Skeletal muscle cell (primary cell): ENCODE measurements around the gene CCNT1.
A peak's percentile ranks its signal among the peaks of the same experiment; 100 is the strongest.
"Not testable (repeated sequence)": the region's sequence is repeated elsewhere in the genome, so short reads cannot be mapped to it uniquely, and the experiment has no call there.

Experiments used
- DNase-seq: peaks from one replicate; pipeline ENCODE4 v3.0.0-alpha.2; 2010; ENCODE audit warnings: low read depth
- H3K4me3 ChIP-seq: 2 replicates; pipeline ENCODE4 v1.5.1; 2011; ENCODE audit warnings: low read depth, mild to moderate bottlenecking, control low read depth, low read length, moderate library complexity

The CCNT1 gene

DNA sequence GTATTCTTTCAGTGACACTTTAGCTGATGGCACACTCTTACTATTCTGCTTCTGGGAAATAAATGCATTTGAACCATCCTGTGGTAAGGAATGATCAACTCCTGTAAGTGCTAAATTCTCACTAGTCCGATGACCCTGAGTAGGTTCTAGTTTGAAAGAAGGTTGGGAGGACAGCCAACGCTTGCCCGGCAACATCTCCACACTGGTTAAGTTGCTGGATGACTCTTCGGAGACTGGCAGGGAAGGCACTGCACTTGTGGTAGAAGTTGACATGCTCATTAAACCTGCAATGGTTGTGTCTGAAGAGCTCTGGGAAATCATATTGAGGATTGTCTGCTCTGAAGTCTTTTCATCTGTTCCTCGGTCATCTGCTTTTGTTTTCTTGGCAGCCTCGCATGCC, 22.5 kb downstream of the CCNT1 start:
- DNase-seq: no peak
- H3K4me3 ChIP-seq: no peak overlapping the region

DNA sequence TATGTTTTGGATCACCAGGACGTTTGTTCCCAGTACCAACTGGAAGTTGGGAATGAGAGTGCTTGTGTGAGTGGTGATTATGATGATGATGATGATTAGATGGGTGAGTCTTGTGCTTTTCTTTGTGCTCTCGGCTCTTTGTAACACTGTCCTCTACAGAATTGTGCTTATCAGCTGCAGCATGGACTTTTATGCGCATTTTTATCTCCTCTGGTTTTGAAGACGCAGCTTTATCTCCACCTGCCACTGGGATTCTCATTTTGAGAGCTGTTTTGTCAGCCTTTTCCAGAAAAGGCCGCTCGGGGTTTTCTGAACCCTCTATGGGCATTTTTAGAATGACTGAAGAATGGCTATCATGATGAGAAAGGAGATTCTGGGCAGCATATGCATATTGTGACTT, 22.9 kb downstream of the CCNT1 start:
- no peak overlapping the region for H3K4me3 ChIP-seq
- DNase-seq: no peak

DNA sequence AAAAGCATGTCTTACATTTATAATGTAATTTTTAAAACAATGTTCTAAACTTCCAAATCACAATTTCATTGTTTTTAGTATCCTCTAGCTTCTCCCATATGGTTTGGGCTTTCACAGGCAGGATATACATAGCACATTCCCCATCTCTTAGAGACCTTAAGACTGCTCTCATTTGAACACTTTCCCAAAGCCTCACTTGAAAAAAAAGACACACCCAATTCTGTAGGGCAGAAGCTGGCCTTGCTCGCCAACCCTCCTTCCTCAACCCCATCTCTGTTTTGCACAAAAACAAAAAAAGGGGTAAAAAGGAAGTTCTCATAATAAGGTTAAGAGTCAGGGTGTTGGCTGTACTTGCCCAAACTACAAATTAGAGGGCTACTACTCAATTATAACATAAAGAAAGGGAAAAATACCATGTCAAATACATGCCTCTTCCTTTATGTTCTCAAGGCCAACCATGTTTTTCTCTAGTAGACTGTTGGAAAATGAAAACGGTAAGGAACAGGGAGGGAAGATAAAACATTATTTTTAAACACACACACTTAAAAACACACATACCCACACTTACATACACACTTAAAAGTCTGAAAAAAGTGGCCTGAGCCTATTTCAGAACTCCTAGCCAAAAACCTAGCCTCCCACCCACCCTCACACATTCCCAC, 24.6 kb downstream of the CCNT1 start:
- no peak overlapping the region for H3K4me3 ChIP-seq
- DNase-seq: no peak

DNA sequence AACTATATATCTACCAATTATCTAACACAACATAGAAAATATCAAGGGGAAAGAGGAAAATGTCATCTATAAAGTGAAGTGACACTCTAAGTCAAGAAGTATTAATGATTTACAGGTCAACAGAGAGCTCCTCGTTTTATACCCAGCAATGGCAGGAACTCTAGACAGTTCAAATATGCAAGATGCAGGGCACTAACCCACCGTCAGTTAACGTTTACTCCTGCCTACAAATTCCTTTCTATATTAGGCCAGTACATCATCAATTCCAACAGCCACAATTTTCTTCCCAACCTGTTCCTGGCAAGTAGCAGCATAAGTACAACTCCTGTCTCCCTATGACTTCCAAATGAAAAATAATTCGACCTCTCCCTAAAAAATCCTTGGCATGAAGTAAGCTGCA, 25.5 kb downstream of the CCNT1 start:
- no peak overlapping the region for H3K4me3 ChIP-seq
- DNase-seq: no peak

DNA sequence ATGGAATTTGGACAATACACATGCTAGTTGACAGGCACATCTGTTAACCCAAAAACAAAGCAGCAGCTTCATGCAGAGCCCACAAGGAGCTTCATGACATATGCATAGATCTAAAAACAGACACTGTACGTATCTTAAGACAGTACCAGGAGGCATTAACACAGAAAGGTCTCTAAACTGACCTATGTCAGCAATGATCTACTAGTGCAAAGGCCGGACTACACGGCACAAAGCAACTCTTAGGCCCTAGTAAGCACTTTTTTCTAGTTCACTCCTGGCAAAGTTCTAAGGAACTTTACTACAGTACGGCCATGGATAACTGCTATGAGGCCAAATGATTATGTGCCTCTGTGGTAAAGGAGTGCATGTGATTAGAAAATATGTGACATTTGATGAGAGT, 26.1 kb downstream of the CCNT1 start:
- no peak overlapping the region for H3K4me3 ChIP-seq
- no peak for DNase-seq

DNA sequence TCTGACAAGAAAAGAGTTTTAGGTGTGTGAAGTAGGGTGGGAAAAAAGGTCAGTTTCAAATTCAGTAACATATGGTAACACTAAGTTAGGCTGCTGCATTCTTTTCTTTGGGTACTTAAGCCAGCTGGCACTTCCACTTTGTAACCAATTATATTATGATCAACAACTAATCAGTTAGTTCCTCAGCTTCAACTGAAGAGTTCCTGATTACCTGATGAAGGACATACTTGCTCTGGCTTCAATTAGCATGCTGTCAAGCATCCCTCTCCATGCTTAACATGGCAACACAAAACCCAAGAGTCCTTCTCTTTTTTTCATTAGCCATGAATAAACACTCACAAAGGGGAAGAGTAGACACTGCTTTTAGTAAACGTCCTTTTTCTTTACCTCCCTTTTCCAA, 27.7 kb downstream of the CCNT1 start:
- DNase-seq: no peak

DNA sequence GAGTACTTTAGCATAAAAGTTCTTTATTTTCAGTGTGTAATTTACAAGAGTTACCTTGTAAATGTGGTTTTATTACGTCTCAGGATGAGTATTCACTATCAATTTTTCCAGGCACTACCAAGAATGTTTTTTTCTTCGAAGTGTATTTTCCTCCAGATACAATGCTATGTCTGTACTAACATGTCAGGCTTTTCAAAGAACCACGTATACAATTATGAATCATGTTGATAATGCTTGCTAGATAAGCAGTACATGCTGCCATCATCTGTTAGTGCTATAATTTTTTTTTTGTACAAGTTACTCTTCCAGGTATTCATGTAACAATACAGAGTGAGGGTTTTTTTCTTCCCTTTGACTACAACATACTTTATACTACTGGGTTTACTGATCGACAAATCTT, 28.9 kb downstream of the CCNT1 start:
- H3K4me3 ChIP-seq: no peak overlapping the region
- no peak for DNase-seq

More for the DNA sequence above, 27.7 kb downstream of the CCNT1 start:
- no peak overlapping the region for H3K4me3 ChIP-seq

DNA sequence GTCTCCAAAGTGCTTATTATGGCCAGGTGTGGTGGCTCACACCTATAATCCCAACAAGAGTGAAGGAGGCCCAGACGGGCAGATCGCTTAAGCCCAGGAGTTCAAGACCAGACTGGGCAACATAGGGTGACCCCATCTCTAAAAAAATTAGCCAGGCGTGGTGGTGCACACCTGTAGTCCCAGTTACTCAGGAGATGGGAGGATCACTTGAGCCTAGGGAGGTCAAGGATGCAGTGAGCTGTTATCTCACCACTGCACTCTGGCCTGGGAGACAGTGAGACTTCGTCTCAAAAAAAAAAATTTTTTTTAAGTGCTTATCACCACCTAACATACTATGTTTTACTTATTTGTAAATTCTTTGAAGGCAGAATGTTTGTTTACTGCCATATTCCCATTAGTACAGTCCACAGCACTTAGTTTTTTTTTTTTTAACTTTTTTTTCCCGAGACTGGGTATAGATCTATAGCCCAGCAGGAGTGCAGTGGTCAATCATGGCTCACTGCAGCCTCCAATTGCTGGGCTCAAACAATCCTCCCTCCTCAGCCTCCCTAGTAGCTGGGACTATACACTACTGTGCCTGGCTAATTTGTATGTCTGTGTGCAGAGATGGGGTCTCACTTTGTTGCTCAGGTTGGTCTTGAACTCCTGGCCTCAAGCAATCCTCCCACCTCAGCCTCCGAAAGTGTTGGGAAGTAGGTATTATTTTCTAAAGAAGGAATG, 29.7 kb downstream of the CCNT1 start:
- no peak for DNase-seq
- no peak overlapping the region for H3K4me3 ChIP-seq

DNA sequence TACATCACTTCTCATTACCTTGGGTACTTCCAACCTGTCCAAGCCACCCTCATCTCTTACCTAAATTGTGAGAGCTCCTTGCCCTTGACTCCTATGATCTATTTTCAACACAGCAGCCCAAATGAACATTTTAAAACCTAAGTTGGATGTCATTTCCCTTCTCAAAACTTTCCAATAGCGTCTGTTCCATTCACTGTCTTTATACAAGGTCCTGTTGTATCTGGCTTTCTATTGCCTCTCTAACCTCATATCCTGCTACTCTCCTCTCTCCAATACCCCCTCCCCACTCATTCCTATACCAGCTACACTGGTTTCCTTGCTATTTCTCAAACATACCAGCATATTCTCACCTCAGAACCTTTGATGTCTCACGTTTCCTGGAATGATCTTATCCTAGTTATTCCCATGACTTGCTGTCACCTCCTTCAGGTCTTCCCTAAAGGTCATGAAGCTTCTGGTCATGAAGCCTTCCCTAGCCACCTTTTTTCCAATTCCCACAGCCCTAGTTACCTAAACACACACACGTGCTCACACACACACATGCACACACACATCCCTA, 30.4 kb downstream of the CCNT1 start:
- no peak for DNase-seq
- no peak overlapping the region for H3K4me3 ChIP-seq

DNA sequence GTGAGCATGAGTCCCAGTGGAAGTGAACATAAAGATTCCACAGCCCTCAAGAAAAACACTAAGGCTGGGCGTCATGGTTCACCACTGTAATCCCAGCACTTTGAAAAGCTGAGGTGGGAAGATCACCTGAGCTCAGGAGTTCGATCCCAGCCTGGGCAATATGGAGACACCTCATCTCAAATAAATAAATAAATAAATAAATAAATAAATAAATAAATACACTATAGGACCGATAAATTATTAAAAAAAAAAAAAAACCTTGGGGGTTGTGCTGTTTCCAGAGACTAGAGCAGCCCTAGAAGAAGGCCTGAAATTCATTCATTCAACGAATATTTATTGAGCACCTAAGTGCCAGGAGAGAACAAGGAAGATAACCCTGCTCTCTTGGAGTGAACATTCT, 33.0 kb downstream of the CCNT1 start:
- no peak for DNase-seq
- H3K4me3 ChIP-seq: no peak overlapping the region

DNA sequence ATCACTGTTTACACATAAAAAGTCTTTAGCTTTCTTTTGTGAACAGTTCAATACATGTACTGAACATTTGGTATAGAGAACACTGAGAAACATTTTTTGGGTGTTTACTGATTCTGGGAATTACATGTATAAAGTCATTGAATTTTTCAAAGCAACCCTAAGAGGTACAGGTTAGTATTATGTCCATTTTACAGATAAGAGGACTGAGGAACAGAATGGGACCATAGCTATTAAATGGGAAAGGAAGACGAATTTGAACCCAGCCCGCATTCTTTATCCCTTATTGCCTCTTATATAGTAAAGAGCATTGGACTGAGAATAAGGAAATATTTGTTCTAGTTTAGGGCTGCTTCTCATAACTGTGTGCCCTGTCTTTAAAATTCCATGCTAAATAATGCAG, 33.6 kb downstream of the CCNT1 start:
- H3K4me3 ChIP-seq: peak overlapping the region; percentile 85
- no peak for DNase-seq

DNA sequence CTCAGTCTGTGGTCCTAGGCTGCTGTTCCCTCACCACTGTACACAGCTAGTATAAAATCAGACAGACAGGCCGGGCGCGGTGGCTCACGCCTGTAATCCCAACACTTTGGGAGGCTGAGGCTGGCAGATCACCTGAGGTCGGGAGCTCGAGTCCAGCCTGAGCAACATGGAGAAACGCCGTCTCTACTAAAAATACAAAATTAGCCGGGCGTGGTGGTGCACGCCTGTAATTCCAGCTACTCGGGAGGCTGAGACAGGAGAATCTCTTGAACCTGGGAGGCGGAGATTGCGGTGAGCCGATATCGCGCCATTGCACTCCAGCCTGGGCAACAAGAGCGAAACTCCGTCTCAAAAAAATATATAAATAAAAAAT, 34.0 kb downstream of the CCNT1 start:
- DNase-seq: not testable (repeated sequence)
- peak overlapping the region; percentile 85 for H3K4me3 ChIP-seq

DNA sequence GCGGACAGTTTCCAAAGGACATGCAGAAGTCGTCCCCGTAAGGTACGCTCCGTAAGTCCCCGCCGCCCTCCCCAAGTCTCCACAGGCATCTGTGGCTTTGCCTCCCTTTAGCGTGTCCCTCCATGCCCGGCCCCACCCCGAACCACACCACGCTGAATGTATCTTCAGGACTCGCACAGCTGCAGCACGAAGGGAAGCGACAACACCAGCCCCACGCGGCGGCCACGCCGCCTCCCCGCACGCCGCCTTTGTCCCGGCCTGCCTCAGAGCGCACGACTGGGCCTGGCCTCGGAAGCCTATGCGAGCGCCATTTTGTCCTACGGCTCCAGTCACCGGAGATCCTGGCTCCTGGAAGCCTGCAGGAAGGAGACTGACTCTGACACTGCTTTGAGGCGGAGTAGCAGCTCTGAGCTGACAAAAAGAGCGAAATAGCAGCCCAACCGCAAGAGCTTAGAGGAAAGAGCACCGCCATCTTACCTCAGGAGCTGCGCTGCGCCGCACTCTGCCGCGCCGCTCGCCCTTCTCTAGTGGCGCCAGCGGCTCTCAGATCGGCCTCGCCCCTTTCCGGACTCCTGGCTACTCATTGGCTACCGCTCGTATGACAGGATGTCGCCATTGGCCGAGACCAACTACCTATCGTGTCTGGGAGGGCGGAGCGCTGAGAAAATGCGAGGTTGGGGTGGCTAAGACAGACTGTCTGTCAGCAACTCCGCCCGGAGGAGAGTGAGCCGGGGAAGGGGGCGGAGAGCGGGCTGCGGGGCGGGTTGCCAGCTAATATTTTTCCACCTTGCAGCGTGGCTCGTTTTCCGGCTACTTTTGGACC, 34.6 kb downstream of the CCNT1 start, which contains the start of gene KANSL2:
TSS of gene KANSL2 (minus strand) at position 529 of the 823 bp plus-strand sequence. CDS start 606 bp downstream, outside the sequence.
- peak within 1 kb of the TSS; percentile 85 for H3K4me3 ChIP-seq
- peak; percentile 95 for DNase-seq

DNA sequence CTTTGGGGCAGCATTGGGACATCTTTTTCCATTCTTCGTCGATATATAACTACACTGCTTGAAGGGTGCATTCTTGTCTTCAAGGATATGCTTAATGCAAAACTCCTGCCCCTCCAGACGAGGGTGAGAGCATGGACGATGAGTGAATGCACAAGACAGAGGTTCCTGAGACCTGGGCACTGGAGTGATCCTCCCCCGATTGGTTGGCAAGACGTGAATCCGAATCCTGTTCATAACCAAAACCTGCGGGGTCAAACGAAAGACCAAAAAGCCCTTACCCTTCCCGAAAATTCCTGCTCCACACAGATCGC, 35.2 kb downstream of the CCNT1 start:
- H3K4me3 ChIP-seq: peak overlapping the region; percentile 85
- DNase-seq: no peak

DNA sequence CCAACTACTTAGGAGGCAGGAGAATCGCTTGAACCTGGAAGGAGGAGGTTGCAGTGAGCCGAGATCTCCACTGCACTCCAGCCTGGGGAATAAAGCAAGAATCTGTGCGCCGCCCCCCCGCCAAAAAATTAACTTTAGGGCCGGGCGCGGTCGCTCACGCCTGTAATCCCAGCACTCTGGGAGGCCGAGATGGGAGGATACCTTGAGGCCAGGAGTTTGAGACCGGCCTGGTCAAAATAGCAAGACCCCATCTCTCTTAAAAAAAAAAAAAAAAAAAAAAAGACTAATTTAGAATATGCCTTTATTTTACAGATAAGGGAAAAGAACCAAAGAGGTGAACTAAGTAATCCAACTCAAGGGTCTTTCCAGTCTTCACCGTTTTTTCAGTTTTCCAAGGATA, 35.6 kb downstream of the CCNT1 start:
- no peak for DNase-seq
- H3K4me3 ChIP-seq: peak overlapping the region; percentile 85

DNA sequence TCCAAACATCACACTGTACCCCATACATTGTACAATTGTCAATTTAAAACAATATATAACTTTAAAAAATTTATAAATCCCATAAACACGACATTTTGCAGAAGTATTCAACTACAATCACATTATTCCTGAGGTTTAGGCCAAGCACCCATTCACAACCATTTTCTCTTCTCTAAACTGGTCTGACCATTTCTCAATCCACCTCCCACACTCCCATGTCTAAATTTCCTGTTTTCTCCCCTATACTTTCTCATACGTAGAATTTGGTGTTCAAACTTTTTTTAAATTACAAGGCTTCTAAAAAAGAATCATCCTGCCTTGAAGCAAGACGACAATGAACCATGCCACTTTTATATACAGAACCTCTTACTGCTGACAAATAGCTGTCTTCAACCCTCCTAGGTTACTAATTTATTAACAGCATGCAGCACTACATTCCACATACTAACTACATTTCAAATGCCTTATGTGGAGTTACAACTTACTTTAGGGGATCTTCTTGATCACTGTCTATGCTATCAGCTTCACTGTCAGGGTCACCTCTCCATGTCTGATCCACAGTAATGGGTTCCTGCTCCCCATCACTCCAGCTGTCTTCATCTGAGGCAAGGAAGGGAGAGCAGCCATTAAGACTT, 37.8 kb downstream of the CCNT1 start:
- H3K4me3 ChIP-seq: no peak overlapping the region
- DNase-seq: no peak

DNA sequence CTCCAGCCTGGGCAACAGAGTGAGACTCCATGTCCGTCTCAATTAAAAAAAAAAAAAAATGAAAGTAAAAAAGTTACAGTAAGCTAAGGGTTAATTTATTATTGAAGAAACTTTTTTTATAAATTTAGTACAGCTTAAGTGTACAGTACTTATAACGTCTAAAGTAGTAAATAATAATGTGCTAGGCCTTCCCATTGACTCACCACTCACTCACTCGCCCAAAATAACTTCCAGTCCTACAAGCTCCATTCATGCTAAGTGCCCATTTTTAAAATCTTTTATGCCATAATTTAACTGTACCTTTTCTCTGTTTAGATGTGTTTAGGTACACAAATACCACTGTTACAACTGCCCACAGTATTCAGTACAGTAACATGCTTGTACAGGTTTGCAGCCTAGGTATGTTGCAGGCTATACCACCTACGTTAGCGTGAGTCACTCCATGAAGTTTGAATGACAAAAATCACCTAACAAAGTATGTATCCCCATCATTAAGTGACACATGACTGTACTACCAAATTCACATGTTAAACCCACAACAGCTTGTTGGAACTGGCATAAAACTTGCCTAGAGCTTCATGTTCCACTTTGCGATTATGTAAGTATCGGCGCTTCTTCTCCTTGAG, 45.2 kb downstream of the CCNT1 start:
- H3K4me3 ChIP-seq: no peak overlapping the region
- no peak for DNase-seq

DNA sequence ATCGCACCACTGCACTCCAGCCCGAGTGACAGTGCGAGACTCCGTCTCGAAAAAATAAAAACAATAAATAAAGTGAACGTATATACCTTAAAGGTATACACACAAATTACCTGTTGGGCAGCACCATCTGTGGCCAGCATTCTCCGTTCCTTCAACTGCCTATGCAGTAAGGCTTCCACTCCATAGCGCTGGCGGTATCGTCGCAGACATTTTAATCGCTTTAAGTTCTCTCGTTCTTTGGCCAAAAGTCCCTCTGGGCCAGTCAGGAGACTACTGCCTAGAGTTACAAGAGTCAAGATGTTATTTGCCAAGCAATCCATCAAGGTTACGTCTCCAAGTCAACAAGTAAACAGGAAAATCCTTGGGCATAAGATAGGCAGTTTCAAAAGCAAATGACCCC, 47.5 kb downstream of the CCNT1 start:
- DNase-seq: no peak

DNA sequence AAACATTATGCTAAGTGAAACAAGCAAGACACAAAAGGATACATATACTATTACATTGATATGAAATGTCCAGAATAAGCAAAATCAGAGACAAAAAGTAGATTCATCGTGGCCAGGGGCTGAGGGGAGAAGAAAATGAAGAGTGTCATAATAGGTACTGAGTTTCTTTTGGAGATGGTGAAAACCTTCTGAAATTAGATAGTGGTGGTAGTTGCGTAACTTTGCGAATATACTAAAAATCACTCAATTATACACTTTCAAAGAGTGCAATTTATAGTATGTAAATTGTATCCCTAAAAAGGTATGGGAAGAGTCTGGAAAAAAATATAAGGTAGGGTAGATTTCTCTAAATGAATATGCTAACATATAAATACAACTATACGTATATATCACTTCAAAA, 56.6 kb downstream of the CCNT1 start:
- DNase-seq: no peak
- no peak overlapping the region for H3K4me3 ChIP-seq

More for the DNA sequence above, 47.5 kb downstream of the CCNT1 start:
- no peak overlapping the region for H3K4me3 ChIP-seq
